Measurements from ENCODE around the gene COPE. TPM values are rescaled to one million over a fixed set of nuclear protein-coding genes. Genes with fewer than 3 reads are reported as not detected.

Gene COPE
- total RNA-seq, 1 experiment from 2014 or later, result 207 TPM

- Histone ChIP-seq H3K4me1 (no peaks in the 10 kb centered on the region), H3K27me3 (replicated peaks; ENCODE audit: control insufficient read depth, insufficient read depth, low read length) (no peaks in the 10 kb centered on the region), H3K9me3 (no peaks in the 10 kb centered on the region), H3K36me3 (ENCODE audit: control insufficient read depth, insufficient read depth, low read length) (peaks cover 3% of the 10 kb centered on the region), H3K4me3 (ENCODE audit: low read depth, low read length) (no peak overlapping the region)
- peaks cover 70% of the 10 kb centered on the region for H3K36me3 Mint-ChIP-seq (ENCODE audit: insufficient read depth, unreplicated experiment)
- intact Hi-C loops (cut with micrococcal nuclease; ENCODE audit: unreplicated experiment), result no loop called here
- TSS peak; percentile 66 for BruUV-seq (replicated peaks)
- no peak overlapping the region for H3K4me3 Mint-ChIP-seq (ENCODE audit: unreplicated experiment)
- H3K27me3 Mint-ChIP-seq (ENCODE audit: insufficient read depth, unreplicated experiment), result no peaks in the 10 kb centered on the region
- DNase-seq, result no peak
- H3K4me1 Mint-ChIP-seq (ENCODE audit: low read depth, unreplicated experiment), result no peaks in the 10 kb centered on the region
- CTCF ChIA-PET, result interaction anchor here (0.6 kb wide), 1 partner anchor 10 kb away, joined by 5 read pairs; no protein-coding TSS in a partner anchor
- no peak overlapping the region for H3K27ac Mint-ChIP-seq (ENCODE audit: unreplicated experiment)
- no peaks in the 10 kb centered on the region for H3K9me3 Mint-ChIP-seq (ENCODE audit: unreplicated experiment)
- POLR2A ChIA-PET, result interaction anchor here (0.6 to 1.0 kb wide), 2 partner anchors 9 to 114 kb away, joined by 3 to 6 read pairs; partner anchors contain the start of gene DDX49
- TF ChIP-seq, protein P1, sequence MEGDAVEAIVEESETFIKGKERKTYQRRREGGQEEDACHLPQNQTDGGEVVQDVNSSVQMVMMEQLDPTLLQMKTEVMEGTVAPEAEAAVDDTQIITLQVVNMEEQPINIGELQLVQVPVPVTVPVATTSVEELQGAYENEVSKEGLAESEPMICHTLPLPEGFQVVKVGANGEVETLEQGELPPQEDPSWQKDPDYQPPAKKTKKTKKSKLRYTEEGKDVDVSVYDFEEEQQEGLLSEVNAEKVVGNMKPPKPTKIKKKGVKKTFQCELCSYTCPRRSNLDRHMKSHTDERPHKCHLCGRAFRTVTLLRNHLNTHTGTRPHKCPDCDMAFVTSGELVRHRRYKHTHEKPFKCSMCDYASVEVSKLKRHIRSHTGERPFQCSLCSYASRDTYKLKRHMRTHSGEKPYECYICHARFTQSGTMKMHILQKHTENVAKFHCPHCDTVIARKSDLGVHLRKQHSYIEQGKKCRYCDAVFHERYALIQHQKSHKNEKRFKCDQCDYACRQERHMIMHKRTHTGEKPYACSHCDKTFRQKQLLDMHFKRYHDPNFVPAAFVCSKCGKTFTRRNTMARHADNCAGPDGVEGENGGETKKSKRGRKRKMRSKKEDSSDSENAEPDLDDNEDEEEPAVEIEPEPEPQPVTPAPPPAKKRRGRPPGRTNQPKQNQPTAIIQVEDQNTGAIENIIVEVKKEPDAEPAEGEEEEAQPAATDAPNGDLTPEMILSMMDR (IDR thresholded peaks at IDR 0.05; ENCODE audit: insufficient read depth in 1 of 2, low read depth in 1 of 2, low read length in 1 of 2, severe bottlenecking in 1 of 2, unreplicated experiment in 1 of 2), result no peak
Measured at GRCh38 chr19:18928018-18928805, 9.0 kb upstream of the COPE start.

DNA sequence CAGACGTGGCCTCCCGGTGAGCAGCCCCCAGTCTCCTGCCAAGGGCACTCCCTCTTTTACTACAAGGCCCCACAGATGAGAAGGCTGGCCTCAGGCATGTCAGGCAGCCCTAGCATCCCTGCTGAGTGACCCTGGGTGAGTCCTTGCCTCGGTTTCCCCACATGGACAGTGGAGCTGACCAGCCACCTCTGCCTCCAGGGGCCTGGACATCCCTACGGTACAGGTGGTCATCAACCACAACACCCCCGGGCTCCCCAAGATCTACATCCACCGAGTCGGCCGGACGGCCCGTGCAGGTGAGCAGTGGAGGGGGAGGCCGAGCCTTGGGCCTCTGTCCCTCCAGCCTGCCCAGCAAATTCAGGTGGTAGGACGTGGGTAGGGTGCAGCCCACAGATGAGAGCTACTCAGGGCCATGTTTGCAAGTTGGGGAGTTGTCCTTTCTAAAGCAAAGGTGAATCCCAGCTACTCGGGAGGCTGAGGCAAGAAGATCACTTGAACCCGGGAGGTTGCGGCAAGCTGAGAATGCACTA is 5.6 kb upstream of the COPE start:
- TF ChIP-seq, protein P1 (IDR thresholded peaks at IDR 0.05; ENCODE audit: insufficient read depth in 1 of 2, low read depth in 1 of 2, low read length in 1 of 2, severe bottlenecking in 1 of 2, unreplicated experiment in 1 of 2), result no peak
- no peak overlapping the region for H3K4me3 Mint-ChIP-seq (ENCODE audit: unreplicated experiment)
- BruUV-seq (replicated peaks), result no TSS peak
- no peaks in the 10 kb centered on the region for H3K4me1 Mint-ChIP-seq (ENCODE audit: low read depth, unreplicated experiment)
- peaks cover 86% of the 10 kb centered on the region for H3K36me3 Mint-ChIP-seq (ENCODE audit: insufficient read depth, unreplicated experiment)
- Histone ChIP-seq H3K27me3 (replicated peaks; ENCODE audit: control insufficient read depth, insufficient read depth, low read length) (no peaks in the 10 kb centered on the region), H3K4me3 (ENCODE audit: low read depth, low read length) (no peak overlapping the region), H3K36me3 (ENCODE audit: control insufficient read depth, insufficient read depth, low read length) (peaks cover 3% of the 10 kb centered on the region), H3K4me1 (no peaks in the 10 kb centered on the region; the same call in 1 of the 2 replicates), H3K9me3 (no peaks in the 10 kb centered on the region)
- intact Hi-C loops (cut with micrococcal nuclease; ENCODE audit: unreplicated experiment), result no loop called here
- no peaks in the 10 kb centered on the region for H3K27me3 Mint-ChIP-seq (ENCODE audit: insufficient read depth, unreplicated experiment)
- no peak for DNase-seq
- no peaks in the 10 kb centered on the region for H3K9me3 Mint-ChIP-seq (ENCODE audit: unreplicated experiment)
- ChIA-PET POLR2A (interaction anchor here (0.6 kb wide), 1 partner anchor 427 kb away, joined by 6 read pairs; no protein-coding TSS in a partner anchor), CTCF (no interaction called here)
- no peak overlapping the region for H3K27ac Mint-ChIP-seq (ENCODE audit: unreplicated experiment)

DNA sequence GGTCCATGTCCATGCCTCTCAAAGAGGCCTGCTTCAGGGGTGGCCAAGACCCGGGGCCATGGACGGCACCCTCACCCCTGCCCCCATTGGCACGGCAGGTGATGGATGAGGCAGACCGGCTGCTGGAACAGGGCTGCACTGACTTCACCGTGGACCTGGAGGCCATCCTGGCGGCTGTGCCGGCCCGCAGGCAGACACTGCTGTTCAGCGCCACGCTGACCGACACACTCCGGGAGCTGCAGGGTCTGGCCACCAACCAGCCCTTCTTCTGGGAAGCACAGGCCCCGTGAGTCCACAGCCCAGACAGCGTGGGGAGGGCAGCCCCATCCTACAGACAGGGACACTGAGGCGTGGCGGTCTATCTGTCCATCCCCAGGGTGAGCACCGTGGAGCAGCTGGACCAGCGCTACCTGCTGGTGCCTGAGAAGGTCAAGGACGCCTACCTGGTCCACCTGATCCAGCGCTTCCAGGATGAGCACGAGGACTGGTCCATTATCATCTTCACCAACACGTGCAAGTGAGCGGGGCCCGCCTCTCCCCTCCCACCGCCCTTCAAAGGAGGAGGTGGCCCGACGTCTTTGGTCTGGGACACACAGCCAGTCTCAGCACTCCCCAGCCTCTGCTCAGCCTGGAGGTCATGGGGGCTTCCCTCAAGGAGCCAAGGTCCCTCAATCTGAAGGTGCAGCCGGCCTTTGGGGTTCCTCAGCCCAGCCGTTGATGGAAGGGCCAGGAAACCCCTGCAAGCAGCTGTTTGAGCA is 3.2 kb upstream of the COPE start:
- H3K9me3 Mint-ChIP-seq (ENCODE audit: unreplicated experiment), result no peaks in the 10 kb centered on the region
- Histone ChIP-seq H3K36me3 (ENCODE audit: control insufficient read depth, insufficient read depth, low read length) (peaks cover 3% of the 10 kb centered on the region), H3K4me3 (ENCODE audit: low read depth, low read length) (no peak overlapping the region), H3K4me1 (peaks cover 4% of the 10 kb centered on the region), H3K9me3 (no peaks in the 10 kb centered on the region), H3K27me3 (replicated peaks; ENCODE audit: control insufficient read depth, insufficient read depth, low read length) (no peaks in the 10 kb centered on the region)
- intact Hi-C loops (cut with micrococcal nuclease; ENCODE audit: unreplicated experiment), result no loop called here
- POLR2A ChIA-PET, result no interaction called here
- peak in 1 of 2 experiments; percentile 32 for DNase-seq
- BruUV-seq (replicated peaks), result no TSS peak
- H3K4me3 Mint-ChIP-seq (ENCODE audit: unreplicated experiment), result no peak overlapping the region
- TF ChIP-seq, protein P1 (IDR thresholded peaks at IDR 0.05; ENCODE audit: insufficient read depth in 1 of 2, low read depth in 1 of 2, low read length in 1 of 2, severe bottlenecking in 1 of 2, unreplicated experiment in 1 of 2), result no peak
- peaks cover 86% of the 10 kb centered on the region for H3K36me3 Mint-ChIP-seq (ENCODE audit: insufficient read depth, unreplicated experiment)
- CTCF ChIA-PET, result no interaction called here
- H3K4me1 Mint-ChIP-seq (ENCODE audit: low read depth, unreplicated experiment), result no peaks in the 10 kb centered on the region
- no peaks in the 10 kb centered on the region for H3K27me3 Mint-ChIP-seq (ENCODE audit: insufficient read depth, unreplicated experiment)
- H3K27ac Mint-ChIP-seq (ENCODE audit: unreplicated experiment), result no peak overlapping the region

Data from Caco-2 (cell line).